H1 (cell line): ENCODE data around the gene THAP5. TPM values are rescaled to one million over a fixed set of nuclear protein-coding genes. Genes with fewer than 3 reads are reported as not detected.

ENCODE experiments used
- CTCF ChIA-PET: fragments of 300-600 bp; sonication (Branson Sonifier 250); formaldehyde crosslinking; loops from one replicate; lab custom pipeline; 2021; ENCODE audit not compliant: partially characterized antibody; lab: Charles Lee
- POLR2A ChIA-PET: fragments of 300-600 bp; sonication (Branson Sonifier 250); formaldehyde crosslinking; loops from one replicate; lab custom pipeline; 2021; ENCODE audit warnings: inconsistent platforms; ENCODE audit not compliant: partially characterized antibody; lab: Charles Lee
- DNase-seq, 2 experiments: peaks; one replicate each; pipeline versions ENCODE4 v3.0.0 to v3.0.0-alpha.2; 2010 to 2022; ENCODE audit warnings: low spot score in 2 of 2, low read depth in 1 of 2, mixed read lengths in 1 of 2
- FAIRE-seq: peaks from 2 replicates; lab custom pipeline; 2011; peaks lifted over from hg19 to GRCh38; lab: Jason Lieb, UNC
- H2AFZ ChIP-seq: 2 replicates; pipeline ENCODE4 v1.8.1; 2012; ENCODE audit warnings: low read length, inconsistent platforms
- H2AK5ac ChIP-seq: 2 replicates; pipeline ENCODE4 v1.6.1; 2013; ENCODE audit warnings: low read depth, low read length
- H2BK120ac ChIP-seq: replicated peaks from 2 replicates; pipeline ENCODE3; 2013; ENCODE audit warnings: low read depth, low read length, inconsistent platforms
- H2BK12ac ChIP-seq: 2 replicates; pipeline ENCODE4 v1.6.1; 2013; ENCODE audit warnings: low read depth, low read length
- H2BK15ac ChIP-seq: 2 replicates; pipeline ENCODE4 v1.6.1; 2013; ENCODE audit warnings: low read length
- H2BK20ac ChIP-seq: 2 replicates; pipeline ENCODE4 v1.6.1; 2013; ENCODE audit warnings: low read length
- H2BK5ac ChIP-seq: 2 replicates; pipeline ENCODE4 v1.6.1; 2013; ENCODE audit warnings: low read depth, low read length
- H3K14ac ChIP-seq: 2 replicates; pipeline ENCODE4 v1.6.1; 2013; ENCODE audit warnings: inconsistent platforms; ENCODE audit not compliant: insufficient read length
- H3K18ac ChIP-seq: 2 replicates; pipeline ENCODE4 v1.6.1; 2013; ENCODE audit warnings: low read length; ENCODE audit errors: extremely low read depth
- H3K23ac ChIP-seq: 2 replicates; pipeline ENCODE4 v1.6.1; 2013; ENCODE audit warnings: inconsistent platforms; ENCODE audit not compliant: insufficient read length
- H3K23me2 ChIP-seq: 2 replicates; pipeline ENCODE4 v1.6.1; 2013; ENCODE audit warnings: low read depth, low read length
- H3K27ac ChIP-seq: 2 replicates; pipeline ENCODE4 v1.6.1; 2011; ENCODE audit warnings: low read depth, low read length, inconsistent platforms
- H3K27me3 ChIP-seq, 4 experiments: replicated peaks in 1 of 4; 1 replicate in 1 of 4; 2 replicates in 3 of 4; pipeline versions ENCODE4 v1.6.1 to v1.8.1; 2011 to 2013; ENCODE audit warnings: low read length in 3 of 4, mild to moderate bottlenecking in 3 of 4, inconsistent platforms in 2 of 4, mixed read lengths in 2 of 4, moderate library complexity in 1 of 4; ENCODE audit not compliant: control insufficient read depth in 3 of 4, insufficient read depth in 3 of 4; ENCODE audit errors: extremely low read depth in 1 of 4
- H3K36me3 ChIP-seq, 4 experiments: 2 replicates each; pipeline versions ENCODE4 v1.6.1 to v1.8.1; 2011 to 2013; ENCODE audit warnings: mild to moderate bottlenecking in 4 of 4, low read length in 3 of 4, moderate library complexity in 2 of 4, control low read depth in 1 of 4, inconsistent platforms in 1 of 4; ENCODE audit not compliant: insufficient read depth in 4 of 4, control insufficient read depth in 2 of 4
- H3K4ac ChIP-seq: replicated peaks from 2 replicates; pipeline ENCODE3; 2013; ENCODE audit warnings: low read length, low read depth, mixed read lengths, inconsistent platforms; ENCODE audit not compliant: insufficient read length
- H3K4me1 ChIP-seq, 4 experiments: replicated peaks in 1 of 4; 1 replicate in 1 of 4; 2 replicates in 3 of 4; pipeline versions ENCODE4 v1.6.1 to v1.8.1; 2011 to 2013; ENCODE audit warnings: low read length in 3 of 4, inconsistent platforms in 2 of 4, mixed read lengths in 1 of 4; ENCODE audit not compliant: insufficient read depth in 4 of 4, control insufficient read depth in 3 of 4
- H3K4me2 ChIP-seq, 2 experiments: 2 replicates each; pipeline versions ENCODE4 v1.6.1 to v1.8.1; 2011 to 2013; ENCODE audit warnings: low read depth in 2 of 2, low read length in 2 of 2, control low read depth in 1 of 2, inconsistent platforms in 1 of 2, mild to moderate bottlenecking in 1 of 2; ENCODE audit not compliant: insufficient read depth in 1 of 2
- H3K4me3 ChIP-seq, 4 experiments: fragments of 200-600, 300-600 bp in 1 of 4; sonication (generic), shearing (Covaris generic), sonication (Bioruptor Twin) in 1 of 4; 2 replicates each; pipeline versions ENCODE4 v1.5.1 to v1.8.1; 2011 to 2016; ENCODE audit warnings: low read length in 4 of 4, low read depth in 3 of 4, control low read depth in 2 of 4, inconsistent platforms in 2 of 4, mild to moderate bottlenecking in 2 of 4, mixed read lengths in 1 of 4, moderate library complexity in 1 of 4; ENCODE audit not compliant: insufficient read depth in 2 of 4; ENCODE audit errors: extremely low read depth in 1 of 4
- H3K56ac ChIP-seq: replicated peaks from 2 replicates; pipeline ENCODE3; 2013; ENCODE audit warnings: low read depth, mild to moderate bottlenecking, mixed read lengths, low read length, inconsistent platforms; ENCODE audit not compliant: insufficient read length
- H3K79me1 ChIP-seq: 2 replicates; pipeline ENCODE4 v1.6.1; 2013; ENCODE audit warnings: low read depth, low read length, control low read depth
- H3K79me2 ChIP-seq, 2 experiments: 2 replicates each; pipeline versions ENCODE4 v1.6.1 to v1.8.1; 2012 to 2013; ENCODE audit warnings: low read length in 2 of 2, mild to moderate bottlenecking in 2 of 2, inconsistent platforms in 1 of 2; ENCODE audit not compliant: insufficient read depth in 2 of 2, control insufficient read depth in 1 of 2
- H3K9ac ChIP-seq, 4 experiments: replicated peaks in 1 of 4; 1 replicate in 1 of 4; 2 replicates in 3 of 4; pipeline versions ENCODE4 v1.6.1 to v1.8.1; 2011 to 2013; ENCODE audit warnings: low read depth in 3 of 4, low read length in 3 of 4, control low read depth in 2 of 4, mild to moderate bottlenecking in 2 of 4, moderate library complexity in 2 of 4, inconsistent platforms in 1 of 4; ENCODE audit errors: extremely low read depth in 1 of 4
- H3K9me3 ChIP-seq, 2 experiments: 2 replicates each; pipeline versions ENCODE4 v1.6.1 to v1.8.1; 2012 to 2013; ENCODE audit warnings: mild to moderate bottlenecking in 2 of 2, moderate library complexity in 2 of 2, control low read depth in 1 of 2, inconsistent platforms in 1 of 2, low read depth in 1 of 2, low read length in 1 of 2, mixed read lengths in 1 of 2; ENCODE audit not compliant: insufficient read depth in 2 of 2
- H4K20me1 ChIP-seq, 2 experiments: replicated peaks in 1 of 2; 2 replicates each; pipeline versions ENCODE3 to v1.8.1; 2011 to 2013; ENCODE audit warnings: inconsistent platforms in 2 of 2, low read length in 2 of 2, mild to moderate bottlenecking in 1 of 2; ENCODE audit not compliant: insufficient read depth in 2 of 2, control insufficient read depth in 1 of 2
- H4K5ac ChIP-seq: 2 replicates; pipeline ENCODE4 v1.6.1; 2013; ENCODE audit warnings: low read length, low read depth, mixed read lengths, inconsistent platforms; ENCODE audit not compliant: insufficient read length
- H4K8ac ChIP-seq: 2 replicates; pipeline ENCODE4 v1.8.0; 2013; ENCODE audit warnings: mild to moderate bottlenecking, moderate library complexity, low read length, inconsistent platforms; ENCODE audit not compliant: insufficient read depth; ENCODE audit errors: extremely low read depth
- H4K91ac ChIP-seq: replicated peaks from 2 replicates; pipeline ENCODE3; 2013; ENCODE audit warnings: low read length, mixed read lengths, inconsistent platforms; ENCODE audit not compliant: insufficient read length
- CBX5 ChIP-seq: fragments of 300-800, 300-1000 bp; sonication (generic); IDR thresholded peaks from 2 replicates; pipeline ENCODE4 v1.7.1; 2016; ENCODE audit warnings: antibody characterized with exemption, low read length, low read depth
- CREB1 ChIP-seq: IDR thresholded peaks from 2 replicates; pipeline ENCODE4 v1.6.1; 2012; ENCODE audit warnings: inconsistent platforms
- EGR1 ChIP-seq: IDR thresholded peaks from 2 replicates; pipeline ENCODE4 v1.6.1; 2011; ENCODE audit warnings: low read depth, low read length, borderline replicate concordance
- EP300 ChIP-seq, 2 experiments: IDR thresholded peaks; 1 replicate in 1 of 2; 2 replicates in 1 of 2; pipeline ENCODE4 v1.6.1; 2011 to 2012; ENCODE audit warnings: low read depth in 2 of 2, low read length in 2 of 2, mild to moderate bottlenecking in 2 of 2, borderline replicate concordance in 1 of 2, inconsistent platforms in 1 of 2, moderate library complexity in 1 of 2
- FOSL1 ChIP-seq: IDR thresholded peaks from 2 replicates; pipeline ENCODE4 v1.6.1; 2011; ENCODE audit warnings: mild to moderate bottlenecking, low read depth, low read length, moderate library complexity; ENCODE audit not compliant: insufficient read depth
- GTF2F1 ChIP-seq: IDR thresholded peaks from 2 replicates; pipeline ENCODE4 v1.6.1; 2012; ENCODE audit warnings: low read depth, low read length, improper control_type of control experiment, borderline replicate concordance
- HDAC6 ChIP-seq: IDR thresholded peaks from one replicate; pipeline ENCODE4 v1.7.1; 2012; ENCODE audit warnings: low read depth, mild to moderate bottlenecking, inconsistent platforms, low read length, moderate library complexity
- KDM5A ChIP-seq: fragments of 200-600 bp; IDR thresholded peaks from 2 replicates; pipeline ENCODE4 v1.7.1; 2012; ENCODE audit warnings: mild to moderate bottlenecking, low read length, inconsistent platforms, mixed read lengths
- MAX ChIP-seq: IDR thresholded peaks from 2 replicates; pipeline ENCODE4 v1.6.1; 2012; ENCODE audit warnings: inconsistent platforms
- POLR2AphosphoS5 ChIP-seq: IDR thresholded peaks from 2 replicates; pipeline ENCODE4 v1.6.1; 2011; ENCODE audit warnings: low read depth, low read length
- RNF2 ChIP-seq: fragments of 200-900, 300-1000 bp; sonication (generic); IDR thresholded peaks from 2 replicates; pipeline ENCODE4 v1.7.1; 2016; ENCODE audit warnings: borderline replicate concordance, low read depth, mild to moderate bottlenecking, antibody characterized with exemption, low read length; ENCODE audit not compliant: poor library complexity, severe bottlenecking; ENCODE audit errors: missing control alignments
- SP2 ChIP-seq: IDR thresholded peaks from 2 replicates; pipeline ENCODE4 v1.6.1; 2012; ENCODE audit warnings: mild to moderate bottlenecking, low read length, inconsistent platforms
- USF2 ChIP-seq: IDR thresholded peaks from 2 replicates; pipeline ENCODE4 v1.6.1; 2011; ENCODE audit warnings: low read length, improper control_type of control experiment
- WGBS, 2 experiments: shearing (Covaris generic) in 1 of 2; methylation state at CpG; one replicate each; pipeline versions ENCODE4 v1.1.6 to v1.1.7; 2013 to 2015; ENCODE audit warnings: low lambda C conversion rate in 2 of 2, mixed read lengths in 2 of 2, inconsistent platforms in 1 of 2, low coverage in 1 of 2, missing lambda C conversion rate in 1 of 2; ENCODE audit not compliant: insufficient replicate concordance in 2 of 2, insufficient coverage in 1 of 2, insufficient read length in 1 of 2; ENCODE audit errors: extremely low coverage in 1 of 2, missing lambda C conversion rate in 1 of 2; 5-methylcytosine and 5-hydroxymethylcytosine counted together
- polyA plus RNA-seq, 7 experiments: library from polyadenylated mRNA; depleted of rRNA in 3 of 7; stranded (reverse) in 5 of 7; unstranded in 2 of 7; fragments of >200 nt in 5 of 7; fragments of 200-250 nt in 2 of 7; gene quantifications; 1 replicate in 5 of 7; 2 replicates in 1 of 7; 4 replicates in 1 of 7; pipeline versions ENCODE4 v1.2.1 to v1.2.3, GENCODE V29; 2011 to 2013; ENCODE audit warnings: missing spikeins in 2 of 7, mixed read lengths in 2 of 7
- total RNA-seq: library from RNA; stranded (reverse); fragmentation: NEBNext Ultra II Directional; extraction: Animal tissue kit (Norgen Biotek cat#: 25700); gene quantifications from 2 replicates; pipeline ENCODE4 v1.2.1, GENCODE V29; 2021

THAP5 gene
- total and polyA plus RNA-seq, 2 of the 8 experiments (the other 6 are each of a cell fraction or from before 2014, with no cell fraction given): 3.9 to 24.2 TPM

- Histone ChIP-seq H3K56ac (no peak overlapping the region), H3K27ac (no peak overlapping the region), H3K23me2 (no peaks in the 10 kb centered on the region; the same call in 1 of the 2 replicates), H3K79me2 (no peaks in the 10 kb centered on the region), H2BK5ac (no peak overlapping the region), H2BK120ac (no peak overlapping the region), H4K8ac (no peak overlapping the region), H3K9me3 (no peaks in the 10 kb centered on the region), H3K4me1 (peaks cover 3 to 10% (median 4%) of the 10 kb centered on the region in 4 experiments; a peak in 5 of 7 replicates), H4K20me1 (no peaks in the 10 kb centered on the region), H3K27me3 (no peaks in the 10 kb centered on the region), H3K18ac (no peak overlapping the region), H3K9ac (no peak overlapping the region), H2BK20ac (no peak overlapping the region), H3K4me3 (no peak overlapping the region), H4K5ac (no peak overlapping the region), H4K91ac (no peak overlapping the region), H3K4me2 (peak overlapping the region in 1 of 2 experiments; percentile 20; a peak in 1 of 4 replicates), H3K23ac (no peak overlapping the region), H3K4ac (no peak overlapping the region), H2BK12ac (no peak overlapping the region), H2AK5ac (no peak overlapping the region), H2BK15ac (no peak overlapping the region), H3K36me3 (no peaks in the 10 kb centered on the region), H3K79me1 (no peaks in the 10 kb centered on the region), H3K14ac (no peak overlapping the region), H2AFZ (peak overlapping the region; percentile 51; the same call in 1 of the 2 replicates)
- ChIA-PET CTCF (interaction anchor here (1.1 kb wide), 1 partner anchor 43 kb away, joined by 4 read pairs; no protein-coding TSS in a partner anchor), POLR2A (interaction anchor here (0.8 kb wide), 1 partner anchor 32 kb away, joined by 3 read pairs; no protein-coding TSS in a partner anchor)
- no peak for FAIRE-seq
- DNase-seq: no peak
- WGBS, 2 experiments: 79% methylated on average over 3 of the region's 3 CpGs; no CpG with 5 or more reads in 1 of the 2 experiments
- TF ChIP-seq MAX: no peak
- TF ChIP-seq EP300 (IDR thresholded peaks at IDR 0.05; ENCODE audit: borderline replicate concordance in 1 of 2, low read depth in 2 of 2, low read length in 2 of 2): no peak
- no peak for TF ChIP-seq SP2
- TF ChIP-seq HDAC6: no peak
- TF ChIP-seq GTF2F1: no peak
- TF ChIP-seq RNF2: no peak
- TF ChIP-seq POLR2AphosphoS5: no peak
- TF ChIP-seq CREB1: no peak
- no peak for TF ChIP-seq USF2
- TF ChIP-seq KDM5A: no peak
- no peak for TF ChIP-seq FOSL1
- no peak for TF ChIP-seq EGR1
- TF ChIP-seq CBX5: no peak
These were observed 48.5 kb upstream of the THAP5 start for GRCh38 chr7:108618056-108618455.
